Measurements from ENCODE around the gene PRRX1. TPM values are rescaled to one million over a fixed set of nuclear protein-coding genes. Genes with fewer than 3 reads are reported as not detected.

Gene PRRX1
- total and polyA plus RNA-seq, 2 of the 13 experiments (the other 11 are each of a cell fraction or from before 2014, with no cell fraction given), result not detected

DNA sequence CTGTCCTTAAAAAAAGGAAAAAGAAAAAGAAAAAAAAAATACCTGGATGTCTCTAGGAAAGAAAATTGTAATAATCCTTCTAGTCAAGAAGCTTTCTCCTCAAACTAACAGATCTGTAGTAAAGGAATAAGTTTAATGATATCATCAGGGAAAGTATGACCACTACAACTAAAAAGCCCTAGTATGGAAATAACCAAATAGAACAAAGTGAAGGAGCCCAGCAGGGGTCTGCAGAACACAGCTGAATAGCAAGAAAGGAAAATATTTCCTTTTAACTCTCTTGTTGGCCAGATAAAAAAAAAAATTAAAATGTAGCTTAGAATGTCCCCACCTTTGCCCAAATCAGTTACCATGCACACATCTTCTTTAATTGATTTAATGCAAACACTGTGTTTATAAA is 43.2 kb downstream of the PRRX1 start:
- TF ChIP-seq, protein P1, sequence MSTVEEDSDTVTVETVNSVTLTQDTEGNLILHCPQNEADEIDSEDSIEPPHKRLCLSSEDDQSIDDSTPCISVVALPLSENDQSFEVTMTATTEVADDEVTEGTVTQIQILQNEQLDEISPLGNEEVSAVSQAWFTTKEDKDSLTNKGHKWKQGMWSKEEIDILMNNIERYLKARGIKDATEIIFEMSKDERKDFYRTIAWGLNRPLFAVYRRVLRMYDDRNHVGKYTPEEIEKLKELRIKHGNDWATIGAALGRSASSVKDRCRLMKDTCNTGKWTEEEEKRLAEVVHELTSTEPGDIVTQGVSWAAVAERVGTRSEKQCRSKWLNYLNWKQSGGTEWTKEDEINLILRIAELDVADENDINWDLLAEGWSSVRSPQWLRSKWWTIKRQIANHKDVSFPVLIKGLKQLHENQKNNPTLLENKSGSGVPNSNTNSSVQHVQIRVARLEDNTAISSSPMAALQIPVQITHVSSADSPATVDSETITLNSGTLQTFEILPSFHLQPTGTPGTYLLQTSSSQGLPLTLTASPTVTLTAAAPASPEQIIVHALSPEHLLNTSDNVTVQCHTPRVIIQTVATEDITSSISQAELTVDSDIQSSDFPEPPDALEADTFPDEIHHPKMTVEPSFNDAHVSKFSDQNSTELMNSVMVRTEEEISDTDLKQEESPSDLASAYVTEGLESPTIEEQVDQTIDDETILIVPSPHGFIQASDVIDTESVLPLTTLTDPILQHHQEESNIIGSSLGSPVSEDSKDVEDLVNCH (CRISPR knock-in tag; IDR thresholded peaks at IDR 0.05), result no peak
- TF ChIP-seq, protein P2, sequence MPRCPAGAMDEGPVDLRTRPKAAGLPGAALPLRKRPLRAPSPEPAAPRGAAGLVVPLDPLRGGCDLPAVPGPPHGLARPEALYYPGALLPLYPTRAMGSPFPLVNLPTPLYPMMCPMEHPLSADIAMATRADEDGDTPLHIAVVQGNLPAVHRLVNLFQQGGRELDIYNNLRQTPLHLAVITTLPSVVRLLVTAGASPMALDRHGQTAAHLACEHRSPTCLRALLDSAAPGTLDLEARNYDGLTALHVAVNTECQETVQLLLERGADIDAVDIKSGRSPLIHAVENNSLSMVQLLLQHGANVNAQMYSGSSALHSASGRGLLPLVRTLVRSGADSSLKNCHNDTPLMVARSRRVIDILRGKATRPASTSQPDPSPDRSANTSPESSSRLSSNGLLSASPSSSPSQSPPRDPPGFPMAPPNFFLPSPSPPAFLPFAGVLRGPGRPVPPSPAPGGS (CRISPR knock-in tag; IDR thresholded peaks at IDR 0.05), result no peak
- no peak for TF ChIP-seq GABPA (IDR thresholded peaks at IDR 0.05; ENCODE audit: low read depth, low read length)
- no peak for TF ChIP-seq GABPA (CRISPR knock-in tag; IDR thresholded peaks at IDR 0.05; ENCODE audit: low read depth)
- TF ChIP-seq, protein P3, sequence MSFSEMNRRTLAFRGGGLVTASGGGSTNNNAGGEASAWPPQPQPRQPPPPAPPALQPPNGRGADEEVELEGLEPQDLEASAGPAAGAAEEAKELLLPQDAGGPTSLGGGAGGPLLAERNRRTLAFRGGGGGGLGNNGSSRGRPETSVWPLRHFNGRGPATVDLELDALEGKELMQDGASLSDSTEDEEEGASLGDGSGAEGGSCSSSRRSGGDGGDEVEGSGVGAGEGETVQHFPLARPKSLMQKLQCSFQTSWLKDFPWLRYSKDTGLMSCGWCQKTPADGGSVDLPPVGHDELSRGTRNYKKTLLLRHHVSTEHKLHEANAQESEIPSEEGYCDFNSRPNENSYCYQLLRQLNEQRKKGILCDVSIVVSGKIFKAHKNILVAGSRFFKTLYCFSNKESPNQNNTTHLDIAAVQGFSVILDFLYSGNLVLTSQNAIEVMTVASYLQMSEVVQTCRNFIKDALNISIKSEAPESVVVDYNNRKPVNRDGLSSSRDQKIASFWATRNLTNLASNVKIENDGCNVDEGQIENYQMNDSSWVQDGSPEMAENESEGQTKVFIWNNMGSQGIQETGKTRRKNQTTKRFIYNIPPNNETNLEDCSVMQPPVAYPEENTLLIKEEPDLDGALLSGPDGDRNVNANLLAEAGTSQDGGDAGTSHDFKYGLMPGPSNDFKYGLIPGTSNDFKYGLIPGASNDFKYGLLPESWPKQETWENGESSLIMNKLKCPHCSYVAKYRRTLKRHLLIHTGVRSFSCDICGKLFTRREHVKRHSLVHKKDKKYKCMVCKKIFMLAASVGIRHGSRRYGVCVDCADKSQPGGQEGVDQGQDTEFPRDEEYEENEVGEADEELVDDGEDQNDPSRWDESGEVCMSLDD (CRISPR knock-in tag; IDR thresholded peaks at IDR 0.05; ENCODE audit: borderline replicate concordance), result no peak
- no peak for TF ChIP-seq AHR (CRISPR knock-in tag; IDR thresholded peaks at IDR 0.05)
- DNase-seq (ENCODE audit: low spot score), result no peak
- in situ Hi-C loops (cut with HindIII; ENCODE audit: extremely low pct_ligation_motif_present, low pct_unique_long_range_greater_than_20kb) (no loop called here), intact Hi-C loops (cut with micrococcal nuclease; ENCODE audit: unreplicated experiment) (no loop called here)
- Histone ChIP-seq H3K36me3 (replicated peaks in 1 of 2; ENCODE audit: control insufficient read depth in 1 of 2, insufficient read depth in 2 of 2, low read length in 2 of 2) (no peaks in the 10 kb centered on the region), H4K20me1 (ENCODE audit: insufficient read depth, low read length) (no peaks in the 10 kb centered on the region), H3K79me2 (ENCODE audit: insufficient read depth, low read length) (no peaks in the 10 kb centered on the region), H3K9ac (ENCODE audit: insufficient read depth, low read depth, low read length) (no peak overlapping the region), H3K27ac (ENCODE audit: extremely low read length, insufficient read depth, low read length) (no peak overlapping the region), H3K4me1 (ENCODE audit: insufficient read depth, low read length) (no peaks in the 10 kb centered on the region), H3K9me3 (ENCODE audit: low read length) (no peaks in the 10 kb centered on the region), H3K4me2 (ENCODE audit: low read depth, low read length) (no peak overlapping the region), H3K27me3 (ENCODE audit: control insufficient read depth in 1 of 2, insufficient read depth in 2 of 2, low read length in 2 of 2) (no peaks in the 10 kb centered on the region), H3K4me3 (replicated peaks in 1 of 3; ENCODE audit: insufficient read depth in 1 of 3, low read depth in 2 of 3, low read length in 3 of 3) (no peak overlapping the region), H2AFZ (ENCODE audit: low read length) (no peak overlapping the region)
- FAIRE-seq, result no peak
- ChIA-PET POLR2A (no interaction called here), CTCF (ENCODE audit: low intra/inter-chr PET ratio, low total read pairs) (no interaction called here)
- BruUV-seq (replicated peaks), result no TSS peak
- no peak for ATAC-seq

All from HepG2 (cell line).